Measurements from ENCODE around the gene GTF2IRD1.
"Not testable (repeated sequence)": the region's sequence is repeated elsewhere in the genome, so short reads cannot be mapped to it uniquely, and the experiment has no call there.

GTF2IRD1 gene

DNA sequence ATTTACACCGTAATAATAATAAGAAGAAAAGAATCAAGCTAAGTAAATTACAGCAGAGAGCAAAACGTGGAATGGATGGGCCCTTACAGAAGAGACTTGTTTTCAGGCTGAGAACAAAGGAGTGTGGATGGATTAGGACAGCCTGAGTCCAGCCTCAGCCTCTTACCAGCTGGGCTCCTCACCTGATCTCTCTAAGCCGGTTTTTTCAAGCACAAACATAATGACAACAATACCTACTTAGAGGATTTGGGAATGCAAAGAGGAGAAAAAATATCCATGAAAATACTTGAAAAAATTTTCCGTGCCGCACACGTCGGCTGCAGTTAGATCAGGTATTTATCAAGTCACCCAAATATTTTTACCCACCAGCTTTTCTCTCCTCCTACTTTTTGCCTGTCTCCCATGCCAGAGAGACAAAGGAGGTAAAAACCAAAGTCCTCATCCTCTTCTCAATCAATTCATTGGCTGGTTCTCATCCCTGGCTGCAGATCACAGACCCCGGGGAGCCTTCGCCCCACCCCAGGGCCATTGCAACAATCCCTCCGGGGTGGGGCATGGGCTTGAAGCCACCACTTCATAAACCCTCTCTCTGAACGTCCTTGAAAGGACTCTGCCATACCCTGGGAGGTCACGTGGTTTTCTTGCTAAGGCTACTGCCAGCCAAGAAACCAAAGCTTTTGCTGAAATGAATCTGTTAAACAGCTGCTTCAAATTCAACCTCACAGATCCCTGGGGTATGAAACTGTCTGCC, 174.1 kb downstream of the GTF2IRD1 start:
- DNase-seq (ENCODE audit: low read depth in 1 of 2, low spot score in 1 of 2): no peak

DNA sequence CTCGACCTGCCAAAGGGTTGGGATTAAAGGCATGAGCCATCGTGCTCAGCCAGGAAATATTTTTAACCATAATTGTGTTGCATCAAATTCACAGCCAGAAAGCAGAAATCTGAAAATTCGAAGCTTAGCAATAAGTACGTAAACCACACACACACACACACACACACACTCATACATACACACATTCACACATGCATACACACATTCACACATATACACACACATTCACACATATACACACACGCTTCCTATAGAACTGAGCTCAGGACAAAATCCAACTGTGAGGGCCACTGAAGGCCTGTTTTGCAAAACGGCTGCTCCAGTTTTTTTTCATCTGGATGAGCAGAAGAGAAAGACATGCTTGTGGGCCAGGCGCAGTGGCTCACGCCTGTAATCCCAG, 178.8 kb downstream of the GTF2IRD1 start:
- DNase-seq (ENCODE audit: low read depth in 1 of 2, low spot score in 1 of 2): no peak

DNA sequence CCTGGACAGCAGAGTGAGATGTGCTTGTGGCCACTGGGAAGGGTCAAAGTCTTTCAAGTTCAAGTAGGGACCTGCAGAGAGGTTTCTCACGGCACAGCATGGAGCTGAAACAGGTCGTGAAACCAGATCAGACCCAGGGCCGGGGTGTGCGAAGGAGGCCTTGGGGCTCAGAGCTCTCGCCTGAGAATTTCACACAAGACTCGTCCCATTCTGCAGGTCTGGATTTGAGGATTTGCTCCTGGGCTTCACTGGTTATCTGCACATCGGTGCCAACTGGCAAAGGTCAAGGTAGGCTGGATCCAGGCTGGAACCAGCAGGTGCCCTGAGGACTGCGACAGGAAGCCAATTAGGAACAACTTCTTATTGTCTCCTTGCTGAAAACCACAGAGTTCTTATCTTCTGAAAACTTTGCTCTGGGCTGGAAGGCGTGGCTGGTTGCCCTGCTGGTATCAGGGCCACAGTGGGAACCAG, 179.8 kb downstream of the GTF2IRD1 start:
- no peak for DNase-seq (ENCODE audit: low read depth in 1 of 2, low spot score in 1 of 2)

DNA sequence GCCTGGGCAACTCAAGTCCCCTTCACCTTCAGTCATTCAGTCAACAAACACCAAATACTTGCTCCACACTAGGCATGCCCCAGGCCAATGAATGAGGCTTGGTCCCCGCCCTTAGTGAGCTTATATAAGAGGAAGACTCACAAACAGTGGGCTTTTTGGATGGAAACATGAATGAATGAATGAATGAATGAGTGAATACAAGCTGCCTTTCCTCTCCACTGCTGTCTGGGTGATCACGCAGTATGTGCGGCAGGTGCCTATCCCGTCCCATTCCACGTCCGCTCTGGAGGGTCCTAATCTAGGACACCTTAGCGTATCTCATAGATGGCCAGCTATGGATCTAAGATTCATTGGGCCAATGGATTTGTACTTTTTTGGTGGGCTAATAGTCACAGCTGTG, 184.0 kb downstream of the GTF2IRD1 start:
- DNase-seq (ENCODE audit: low read depth in 1 of 2, low spot score in 1 of 2): no peak

DNA sequence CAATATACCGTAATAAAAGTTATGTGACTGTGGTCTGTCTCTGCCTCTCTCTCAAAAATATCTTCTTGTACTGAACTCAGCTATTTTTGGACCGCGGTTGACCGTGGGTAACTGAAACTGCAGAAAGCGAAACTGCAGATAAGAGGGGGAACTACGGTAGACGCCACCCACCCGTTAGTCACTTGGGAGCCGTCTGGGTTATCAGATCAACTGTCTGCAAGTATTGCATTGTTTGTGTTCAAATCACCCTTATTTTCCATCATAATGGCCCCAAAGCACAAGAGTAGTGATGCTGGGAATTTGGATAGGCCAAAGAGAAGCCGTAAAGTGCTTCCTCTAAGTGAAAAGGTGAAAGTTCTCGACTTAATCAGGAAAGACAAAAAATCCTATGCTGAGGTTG, 196.3 kb downstream of the GTF2IRD1 start:
- peak; percentile 42 to 66 for DNase-seq (ENCODE audit: low read depth in 1 of 2, low spot score in 1 of 2)

DNA sequence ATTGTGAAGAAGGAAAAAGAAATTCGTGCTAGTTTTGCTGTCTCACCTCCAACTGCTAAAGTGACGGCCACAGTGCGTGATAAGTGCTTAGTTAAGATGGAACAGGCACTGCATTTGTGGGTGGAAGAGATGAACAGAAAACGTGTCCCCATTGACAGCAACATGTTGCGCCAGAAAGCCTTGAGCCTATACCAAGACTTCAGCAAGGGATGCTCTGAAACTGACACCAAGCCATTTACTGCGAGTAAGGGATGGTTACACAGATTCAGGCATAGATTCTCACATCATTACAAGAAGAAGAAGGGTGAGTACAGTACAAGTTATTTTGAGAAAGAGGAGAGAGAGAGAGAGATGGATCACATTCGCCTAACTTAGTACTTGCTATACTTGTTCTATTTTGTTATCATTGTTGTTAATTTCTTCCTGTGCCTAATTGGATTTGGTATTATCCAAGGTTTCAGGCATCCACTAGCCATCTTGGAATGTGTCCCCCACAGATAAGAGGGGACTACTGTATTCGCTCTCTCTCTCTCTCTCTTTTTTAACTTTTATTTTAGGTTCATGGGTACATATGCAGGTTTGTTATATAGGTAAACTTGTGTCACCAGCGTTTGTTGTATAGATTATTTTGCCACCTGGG, 196.9 kb downstream of the GTF2IRD1 start:
- not testable (repeated sequence) for DNase-seq (ENCODE audit: low read depth in 1 of 2, low spot score in 1 of 2)

DNA sequence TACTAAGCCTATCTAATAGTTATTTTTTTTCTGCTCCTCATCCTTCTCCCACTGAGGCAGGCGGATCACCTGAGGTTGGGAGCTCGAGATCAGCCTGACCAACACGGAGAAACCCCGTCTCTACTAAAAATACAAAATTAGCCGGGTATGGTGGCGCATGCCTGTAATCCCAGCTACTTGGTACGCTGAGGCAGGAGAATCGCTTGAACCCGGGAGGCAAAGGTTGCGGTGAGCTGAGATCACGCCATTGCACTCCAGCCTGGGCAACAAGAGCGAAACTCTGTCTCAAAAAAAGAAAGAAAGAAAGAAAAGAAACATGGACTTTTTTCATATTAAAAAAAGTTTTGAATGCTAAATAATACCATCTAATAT, 197.4 kb downstream of the GTF2IRD1 start:
- DNase-seq (ENCODE audit: low read depth in 1 of 2, low spot score in 1 of 2): not testable (repeated sequence)
